ENCODE data around the gene AQP5.

DNA sequence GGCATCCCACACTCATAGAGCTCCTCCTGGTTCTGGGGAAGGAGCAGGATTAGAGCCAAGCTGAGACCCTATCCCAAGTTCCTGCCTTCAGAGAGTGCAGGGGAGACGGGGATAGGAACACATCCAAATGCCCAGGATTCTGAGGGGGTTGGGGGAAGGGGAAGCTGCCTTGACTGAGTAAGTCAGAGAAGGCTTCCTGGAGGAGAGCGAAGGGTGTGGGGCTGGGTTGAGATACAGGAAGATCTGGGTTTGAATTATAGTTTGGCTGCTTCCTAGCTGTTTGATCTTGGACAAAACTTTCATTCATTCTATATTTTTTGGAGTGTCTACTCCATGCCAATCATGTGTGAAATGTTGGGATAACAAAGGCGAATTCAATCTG, 19.2 kb upstream of the AQP5 start:
- TF ChIP-seq, protein P1, sequence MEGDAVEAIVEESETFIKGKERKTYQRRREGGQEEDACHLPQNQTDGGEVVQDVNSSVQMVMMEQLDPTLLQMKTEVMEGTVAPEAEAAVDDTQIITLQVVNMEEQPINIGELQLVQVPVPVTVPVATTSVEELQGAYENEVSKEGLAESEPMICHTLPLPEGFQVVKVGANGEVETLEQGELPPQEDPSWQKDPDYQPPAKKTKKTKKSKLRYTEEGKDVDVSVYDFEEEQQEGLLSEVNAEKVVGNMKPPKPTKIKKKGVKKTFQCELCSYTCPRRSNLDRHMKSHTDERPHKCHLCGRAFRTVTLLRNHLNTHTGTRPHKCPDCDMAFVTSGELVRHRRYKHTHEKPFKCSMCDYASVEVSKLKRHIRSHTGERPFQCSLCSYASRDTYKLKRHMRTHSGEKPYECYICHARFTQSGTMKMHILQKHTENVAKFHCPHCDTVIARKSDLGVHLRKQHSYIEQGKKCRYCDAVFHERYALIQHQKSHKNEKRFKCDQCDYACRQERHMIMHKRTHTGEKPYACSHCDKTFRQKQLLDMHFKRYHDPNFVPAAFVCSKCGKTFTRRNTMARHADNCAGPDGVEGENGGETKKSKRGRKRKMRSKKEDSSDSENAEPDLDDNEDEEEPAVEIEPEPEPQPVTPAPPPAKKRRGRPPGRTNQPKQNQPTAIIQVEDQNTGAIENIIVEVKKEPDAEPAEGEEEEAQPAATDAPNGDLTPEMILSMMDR (IDR thresholded peaks at IDR 0.05): no peak
- no peak for TF ChIP-seq POLR2A (IDR thresholded peaks at IDR 0.05)
